DND-41 (cell line): ENCODE results near the gene MYB.
A peak's percentile ranks its signal among the peaks of the same experiment; 100 is the strongest.

Source experiments
- ATAC-seq: fragments of 200-7000 bp; cut with Tn5 transposase; 3 replicates; pipeline ENCODE4 v1.9.1; 2021; ENCODE audit warnings: low read depth; ENCODE audit not compliant: insufficient read depth
- DNase-seq: peaks from one replicate; pipeline ENCODE4 v3.0.0-alpha.2; 2020
- H2AFZ ChIP-seq: 2 replicates; pipeline ENCODE4 v1.6.0; 2012; ENCODE audit warnings: low read depth, low read length
- H3K27ac ChIP-seq: 2 replicates; pipeline ENCODE4 v1.5.1; 2012; ENCODE audit warnings: low read length, inconsistent platforms
- H3K27me3 ChIP-seq: fragments of 200-600 bp; sonication (generic); 2 replicates; pipeline ENCODE4 v1.6.0; 2012; ENCODE audit warnings: low read length, mild to moderate bottlenecking, inconsistent platforms; ENCODE audit not compliant: insufficient read depth, poor library complexity
- H3K36me3 ChIP-seq: 2 replicates; pipeline ENCODE4 v1.5.1; 2012; ENCODE audit warnings: low read length, inconsistent platforms; ENCODE audit not compliant: insufficient read depth
- H3K4me1 ChIP-seq: 2 replicates; pipeline ENCODE4 v1.5.1; 2012; ENCODE audit warnings: mild to moderate bottlenecking, low read length; ENCODE audit not compliant: insufficient read depth
- H3K4me2 ChIP-seq: 2 replicates; pipeline ENCODE4 v1.6.0; 2012; ENCODE audit warnings: mild to moderate bottlenecking, moderate library complexity, low read length, inconsistent platforms; ENCODE audit not compliant: insufficient read depth
- H3K4me3 ChIP-seq, 2 experiments: fragments of 200-600 bp in 1 of 2; shearing (Covaris generic) in 1 of 2; 2 replicates each; pipeline ENCODE4 v1.5.1; 2012 to 2016; ENCODE audit warnings: inconsistent platforms in 2 of 2, low read length in 2 of 2, mild to moderate bottlenecking in 2 of 2, low read depth in 1 of 2, moderate library complexity in 1 of 2
- H3K79me2 ChIP-seq: 2 replicates; pipeline ENCODE4 v1.6.0; 2012; ENCODE audit warnings: low read length, inconsistent platforms; ENCODE audit not compliant: insufficient read depth
- H3K9ac ChIP-seq: 2 replicates; pipeline ENCODE4 v1.6.0; 2012; ENCODE audit warnings: low read depth, mild to moderate bottlenecking, inconsistent platforms, low read length, moderate library complexity
- H3K9me3 ChIP-seq: 2 replicates; pipeline ENCODE4 v1.5.1; 2012; ENCODE audit warnings: low read length, moderate library complexity, mild to moderate bottlenecking, inconsistent platforms; ENCODE audit not compliant: insufficient read depth, severe bottlenecking
- H4K20me1 ChIP-seq: 2 replicates; pipeline ENCODE4 v1.6.0; 2012; ENCODE audit warnings: low read length; ENCODE audit not compliant: insufficient read depth
- EZH2 ChIP-seq: IDR thresholded peaks from 3 replicates; pipeline ENCODE4 v1.6.1; 2012; ENCODE audit warnings: borderline replicate concordance, low read depth, mild to moderate bottlenecking, moderate library complexity, low read length, inconsistent platforms; ENCODE audit not compliant: severe bottlenecking
- TF ChIP-seq, protein P1 (sequence below): IDR thresholded peaks from 2 replicates; pipeline ENCODE4 v1.5.1; 2012; ENCODE audit warnings: borderline replicate concordance, low read length, moderate library complexity, mild to moderate bottlenecking; ENCODE audit not compliant: poor library complexity, severe bottlenecking; ENCODE audit errors: extremely low read depth

The MYB gene

DNA sequence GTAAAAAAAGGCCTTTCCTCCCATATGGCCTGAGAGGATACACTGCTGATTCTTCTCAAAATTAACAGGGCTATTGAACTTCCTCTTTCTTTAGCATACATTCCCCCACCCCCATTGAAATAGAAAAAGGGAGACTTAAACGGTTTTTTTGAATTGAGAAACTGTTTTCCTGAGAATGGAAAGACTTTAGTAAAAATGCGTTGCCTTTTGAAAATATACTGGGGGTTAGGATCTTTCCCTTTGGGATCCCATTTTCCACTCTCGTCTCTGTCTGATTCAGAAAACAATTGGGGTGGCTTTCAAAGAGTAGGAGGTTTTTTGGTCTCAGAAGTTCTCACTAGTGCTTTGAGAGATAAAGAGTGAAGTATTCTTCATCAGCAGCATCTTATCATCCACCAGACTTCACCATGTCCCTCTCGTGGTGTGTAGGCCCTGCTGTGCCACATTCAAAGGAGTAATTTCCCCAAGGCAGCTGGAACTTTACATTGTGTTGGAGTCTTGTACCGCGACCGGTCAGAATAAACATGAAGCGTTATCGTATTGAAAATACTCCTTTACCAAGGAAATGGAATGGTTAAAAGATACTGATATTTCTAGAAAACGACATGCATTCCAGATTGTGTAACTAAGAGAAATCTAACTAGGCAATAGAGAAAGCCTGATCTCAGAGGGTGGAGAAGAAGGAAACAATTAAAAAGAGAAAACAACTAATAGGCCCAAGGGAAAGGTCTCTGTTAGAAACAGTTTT lies 10.6 kb downstream of the MYB start:
- H3K36me3 ChIP-seq, result peaks cover 97% of the 10 kb centered on the region
- peaks cover 99% of the 10 kb centered on the region for H3K79me2 ChIP-seq
- no peak overlapping the region for H3K27ac ChIP-seq
- no peak overlapping the region for H2AFZ ChIP-seq
- no peak overlapping the region; the same call in 1 of the 2 replicates for H3K4me2 ChIP-seq
- no peak overlapping the region for H3K4me3 ChIP-seq
- H3K9me3 ChIP-seq, result no peaks in the 10 kb centered on the region
- H3K27me3 ChIP-seq, result no peaks in the 10 kb centered on the region
- no peak for DNase-seq
- TF ChIP-seq, protein P1, sequence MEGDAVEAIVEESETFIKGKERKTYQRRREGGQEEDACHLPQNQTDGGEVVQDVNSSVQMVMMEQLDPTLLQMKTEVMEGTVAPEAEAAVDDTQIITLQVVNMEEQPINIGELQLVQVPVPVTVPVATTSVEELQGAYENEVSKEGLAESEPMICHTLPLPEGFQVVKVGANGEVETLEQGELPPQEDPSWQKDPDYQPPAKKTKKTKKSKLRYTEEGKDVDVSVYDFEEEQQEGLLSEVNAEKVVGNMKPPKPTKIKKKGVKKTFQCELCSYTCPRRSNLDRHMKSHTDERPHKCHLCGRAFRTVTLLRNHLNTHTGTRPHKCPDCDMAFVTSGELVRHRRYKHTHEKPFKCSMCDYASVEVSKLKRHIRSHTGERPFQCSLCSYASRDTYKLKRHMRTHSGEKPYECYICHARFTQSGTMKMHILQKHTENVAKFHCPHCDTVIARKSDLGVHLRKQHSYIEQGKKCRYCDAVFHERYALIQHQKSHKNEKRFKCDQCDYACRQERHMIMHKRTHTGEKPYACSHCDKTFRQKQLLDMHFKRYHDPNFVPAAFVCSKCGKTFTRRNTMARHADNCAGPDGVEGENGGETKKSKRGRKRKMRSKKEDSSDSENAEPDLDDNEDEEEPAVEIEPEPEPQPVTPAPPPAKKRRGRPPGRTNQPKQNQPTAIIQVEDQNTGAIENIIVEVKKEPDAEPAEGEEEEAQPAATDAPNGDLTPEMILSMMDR, result no peak
- TF ChIP-seq EZH2, result no peak
- H3K9ac ChIP-seq, result no peak overlapping the region
- peaks cover 51% of the 10 kb centered on the region for H4K20me1 ChIP-seq
- no peak for ATAC-seq
- peaks cover 89% of the 10 kb centered on the region for H3K4me1 ChIP-seq

DNA sequence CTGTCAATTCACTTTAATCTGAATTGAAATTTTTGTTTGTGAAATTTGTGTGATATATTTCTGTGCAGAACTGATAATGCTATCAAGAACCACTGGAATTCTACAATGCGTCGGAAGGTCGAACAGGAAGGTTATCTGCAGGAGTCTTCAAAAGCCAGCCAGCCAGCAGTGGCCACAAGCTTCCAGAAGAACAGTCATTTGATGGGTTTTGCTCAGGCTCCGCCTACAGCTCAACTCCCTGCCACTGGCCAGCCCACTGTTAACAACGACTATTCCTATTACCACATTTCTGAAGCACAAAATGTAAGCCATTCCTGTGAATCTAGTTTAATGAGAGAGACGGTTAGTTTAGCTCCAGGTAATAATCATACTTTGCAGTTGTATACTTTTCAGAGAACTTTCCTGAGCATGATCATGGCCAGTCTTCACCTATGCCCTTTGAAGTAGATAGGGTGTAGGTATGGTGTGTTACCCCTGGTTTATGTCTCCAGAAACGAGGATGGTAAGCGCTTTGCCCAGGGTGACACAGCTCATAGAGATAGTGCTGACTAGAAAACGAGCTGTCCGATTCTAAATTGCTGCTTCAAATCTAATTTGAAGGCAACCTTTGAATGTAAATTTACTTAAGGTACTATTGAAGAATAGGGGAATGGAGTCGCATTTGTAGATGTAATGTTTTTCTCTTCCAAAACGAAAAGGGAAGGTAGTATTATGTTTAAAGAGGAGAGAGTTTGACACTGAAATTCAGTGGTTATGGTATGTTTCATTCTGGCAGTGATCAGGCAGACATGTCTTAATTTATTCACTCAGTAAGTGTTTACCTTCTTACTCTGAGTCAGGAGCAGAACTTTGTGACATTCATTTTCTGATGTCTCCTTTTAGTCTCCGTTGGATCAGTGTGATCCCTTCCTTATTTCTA lies 11.4 kb downstream of the MYB start:
- H2AFZ ChIP-seq, result no peak overlapping the region
- no peaks in the 10 kb centered on the region for H3K9me3 ChIP-seq
- no peak overlapping the region for H3K4me3 ChIP-seq
- TF ChIP-seq, protein P1, result no peak
- no peak for TF ChIP-seq EZH2
- H3K79me2 ChIP-seq, result peaks cover 99% of the 10 kb centered on the region
- no peaks in the 10 kb centered on the region for H3K27me3 ChIP-seq
- no peak overlapping the region for H3K27ac ChIP-seq
- peak overlapping the region; percentile 6; the same call in 1 of the 2 replicates for H3K4me2 ChIP-seq
- peaks cover 88% of the 10 kb centered on the region for H3K4me1 ChIP-seq
- H3K9ac ChIP-seq, result no peak overlapping the region
- peaks cover 54% of the 10 kb centered on the region for H4K20me1 ChIP-seq
- peaks cover 97% of the 10 kb centered on the region for H3K36me3 ChIP-seq
- no peak for DNase-seq
- no peak for ATAC-seq

GRCh38 chr6:135193221-135193620 lies 12.1 kb downstream of the MYB start:
- H4K20me1 ChIP-seq, result peaks cover 52% of the 10 kb centered on the region
- no peak overlapping the region for H2AFZ ChIP-seq
- ATAC-seq (no peak), DNase-seq (no peak)
- H3K9me3 ChIP-seq, result no peaks in the 10 kb centered on the region
- H3K4me3 ChIP-seq, result no peak overlapping the region
- no peak overlapping the region for H3K27ac ChIP-seq
- H3K36me3 ChIP-seq, result peaks cover 99% of the 10 kb centered on the region
- H3K4me1 ChIP-seq, result peaks cover 84% of the 10 kb centered on the region
- no peaks in the 10 kb centered on the region for H3K27me3 ChIP-seq
- H3K79me2 ChIP-seq, result peaks cover 98% of the 10 kb centered on the region
- no peak for TF ChIP-seq EZH2
- TF ChIP-seq, protein P1, result no peak
- H3K4me2 ChIP-seq, result no peak overlapping the region
- no peak overlapping the region for H3K9ac ChIP-seq
